Liver (tissue), 9 donors: Measurements from ENCODE around the gene CHST1. TPM values are rescaled to one million over a fixed set of nuclear protein-coding genes. Genes with fewer than 3 reads are reported as not detected.

Experiments
- DNase-seq: peaks from one replicate; pipeline ENCODE4 v3.0.0-alpha.2; 2017; ENCODE audit warnings: low spot score
- H3K27ac ChIP-seq, 2 donors: one replicate each; pipeline ENCODE4 v1.7.0; 2013; ENCODE audit warnings: inconsistent platforms in 2 of 2, low read length in 2 of 2, control low read depth in 1 of 2, low read depth in 1 of 2, mild to moderate bottlenecking in 1 of 2
- H3K27me3 ChIP-seq, 4 donors: one replicate each; pipeline versions ENCODE4 v1.6.1 to v1.7.0; 2013; ENCODE audit warnings: low read length in 3 of 4, inconsistent platforms in 1 of 4, mild to moderate bottlenecking in 1 of 4, moderate library complexity in 1 of 4; ENCODE audit not compliant: control insufficient read depth in 4 of 4, insufficient read depth in 4 of 4
- H3K36me3 ChIP-seq, 4 donors: one replicate each; pipeline versions ENCODE4 v1.6.1 to v1.7.0; 2013; ENCODE audit warnings: low read length in 3 of 4, mild to moderate bottlenecking in 3 of 4, low read depth in 1 of 4, moderate library complexity in 1 of 4; ENCODE audit not compliant: control insufficient read depth in 4 of 4, insufficient read depth in 3 of 4
- H3K4me1 ChIP-seq, 4 donors: one replicate each; pipeline versions ENCODE4 v1.6.1 to v1.7.0; 2013; ENCODE audit warnings: low read length in 3 of 4, mild to moderate bottlenecking in 3 of 4, moderate library complexity in 1 of 4; ENCODE audit not compliant: control insufficient read depth in 4 of 4, insufficient read depth in 4 of 4
- H3K4me3 ChIP-seq, 3 donors: one replicate each; pipeline versions ENCODE4 v1.6.1 to v1.7.0; 2013; ENCODE audit warnings: low read length in 3 of 3, control low read depth in 1 of 3, low read depth in 1 of 3, mild to moderate bottlenecking in 1 of 3
- H3K9ac ChIP-seq, 2 donors: one replicate each; pipeline ENCODE4 v1.7.0; 2013; ENCODE audit warnings: low read length in 2 of 2, mild to moderate bottlenecking in 2 of 2, moderate library complexity in 2 of 2, control low read depth in 1 of 2, low read depth in 1 of 2
- H3K9me3 ChIP-seq, 4 donors: one replicate each; pipeline versions ENCODE4 v1.6.1 to v1.7.0; 2013; ENCODE audit warnings: low read length in 3 of 4; ENCODE audit not compliant: control insufficient read depth in 4 of 4
- EGR1 ChIP-seq, 2 donors: IDR thresholded peaks; 2 replicates each; pipeline ENCODE4 v1.6.1; 2016 to 2018; ENCODE audit warnings: antibody characterized with exemption in 2 of 2, low read depth in 2 of 2
- FOXA1 ChIP-seq: IDR thresholded peaks from 2 replicates; pipeline ENCODE4 v1.6.1; 2016; ENCODE audit warnings: antibody characterized with exemption
- HNF4A ChIP-seq, 2 donors: conservative IDR thresholded peaks; 2 replicates each; pipeline ENCODE4 v1.6.1; 2016; ENCODE audit warnings: antibody characterized with exemption in 2 of 2, mild to moderate bottlenecking in 2 of 2
- HNF4G ChIP-seq: IDR thresholded peaks from 2 replicates; pipeline ENCODE4 v1.6.1; 2016; ENCODE audit warnings: antibody characterized with exemption
- JUND ChIP-seq, 2 donors: IDR thresholded peaks; 2 replicates each; pipeline ENCODE4 v1.6.1; 2016; ENCODE audit warnings: antibody characterized with exemption in 2 of 2
- NR2F2 ChIP-seq: IDR thresholded peaks from 2 replicates; pipeline ENCODE4 v1.6.1; 2016; ENCODE audit warnings: antibody characterized with exemption
- RAD21 ChIP-seq, 2 donors: IDR thresholded peaks; 2 replicates each; pipeline ENCODE4 v1.6.1; 2016; ENCODE audit warnings: antibody characterized with exemption in 2 of 2, mild to moderate bottlenecking in 2 of 2
- SP1 ChIP-seq: IDR thresholded peaks from 2 replicates; pipeline ENCODE4 v1.6.1; 2018; ENCODE audit warnings: antibody characterized with exemption, mild to moderate bottlenecking
- TAF1 ChIP-seq: conservative IDR thresholded peaks from 2 replicates; pipeline ENCODE4 v1.6.1; 2016; ENCODE audit warnings: antibody characterized with exemption, mild to moderate bottlenecking
- YY1 ChIP-seq: IDR thresholded peaks from 2 replicates; pipeline ENCODE4 v1.6.1; 2016; ENCODE audit warnings: antibody characterized with exemption, mild to moderate bottlenecking
- WGBS: extraction: QIAGEN DNeasy Blood & Tissue Kit; methylation state at CpG from one replicate; pipeline ENCODE4 v1.1.7; 2013; 5-methylcytosine and 5-hydroxymethylcytosine counted together
- polyA plus RNA-seq, 2 donors: library from polyadenylated mRNA; stranded (reverse) in 1 of 2; unstranded in 1 of 2; fragments of 200-250 nt in 1 of 2; fragments of >200 nt in 1 of 2; fragmentation: Nextera tagmentation in 1 of 2; extraction: Ambion mirVana in 1 of 2; gene quantifications; one replicate each; pipeline versions ENCODE4 v1.2.1 to v1.2.3, GENCODE V29; 2013 to 2015
- total RNA-seq, 2 donors: library from RNA; depleted of rRNA; stranded (reverse); fragments of >200 nt; gene quantifications; one replicate each; pipeline ENCODE4 v1.2.3, GENCODE V29; 2014
- TF ChIP-seq, protein P1 (sequence below): IDR thresholded peaks from 2 replicates; pipeline ENCODE4 v1.6.1; 2016; ENCODE audit warnings: antibody characterized with exemption
- TF ChIP-seq, protein P2 (sequence below): IDR thresholded peaks from 2 replicates; pipeline ENCODE4 v1.6.1; 2016; ENCODE audit warnings: antibody characterized with exemption
- TF ChIP-seq, protein P3 (sequence below): IDR thresholded peaks from 2 replicates; pipeline ENCODE4 v1.6.1; 2016; ENCODE audit warnings: antibody characterized with exemption
- TF ChIP-seq, protein P4 (sequence below): IDR thresholded peaks from 2 replicates; pipeline ENCODE4 v1.6.1; 2016; ENCODE audit warnings: antibody characterized with exemption, mild to moderate bottlenecking
- donor health status: healthy.
- donor health status: healthy.
- donor health status: healthy.
- donor health status: healthy.
- donor health status: healthy.

CHST1 gene
- total and polyA plus RNA-seq, 4 donors = 0.23 to 0.81 (median 0.45) TPM

DNA sequence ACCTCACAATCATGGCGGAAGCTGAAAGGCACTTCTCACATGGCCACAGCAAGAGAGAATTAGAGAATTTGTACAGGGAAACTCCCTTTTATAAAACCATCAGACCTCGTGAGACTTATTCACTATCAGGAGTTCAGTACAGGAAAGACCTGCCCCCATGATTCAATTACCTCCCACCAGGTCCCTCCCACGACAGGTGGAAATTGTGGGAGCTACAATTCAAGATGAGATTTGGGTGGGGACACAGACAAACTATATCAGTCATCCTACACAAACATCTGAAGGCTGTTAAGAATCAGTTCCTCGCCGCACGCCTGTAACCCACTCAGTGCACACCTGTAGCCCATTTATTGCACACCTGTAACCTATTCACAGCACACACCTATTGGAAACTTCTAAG is 39.8 kb downstream of the CHST1 start:
- Histone ChIP-seq H3K4me1 (no peaks in the 10 kb centered on the region), H3K9me3 (peaks cover 3 to 8% (median 6%) of the 10 kb centered on the region in 4 donors), H3K9ac (no peak overlapping the region), H3K27me3 (no peaks in the 10 kb centered on the region), H3K4me3 (no peak overlapping the region), H3K27ac (no peak overlapping the region), H3K36me3 (no peaks in the 10 kb centered on the region)
- WGBS = 84% methylated on average over 6 of the region's 6 CpGs
- TF ChIP-seq HNF4A (conservative IDR thresholded peaks at IDR 0.05) = no peak
- TF ChIP-seq SP1 = no peak
- DNase-seq = peak; percentile 5

DNA sequence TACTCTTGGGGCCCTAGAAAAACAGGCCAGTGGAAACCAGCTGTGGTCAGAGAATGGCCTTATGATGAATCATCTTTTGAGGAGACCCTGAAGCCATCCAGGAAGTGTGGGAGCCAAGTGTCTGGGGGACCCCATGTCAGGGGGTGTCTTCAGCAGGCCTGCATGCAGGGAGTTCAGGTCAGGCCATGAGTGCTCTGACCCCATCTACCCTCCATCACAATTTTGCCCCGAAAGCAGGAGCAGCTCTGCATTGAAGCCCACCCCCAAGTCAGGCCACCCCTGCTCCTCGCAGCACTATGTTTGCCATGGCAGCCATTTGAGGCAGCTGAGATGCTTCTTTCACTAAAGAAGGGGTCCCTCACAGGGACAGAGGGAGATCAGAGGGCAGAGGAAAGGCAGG is 41.3 kb downstream of the CHST1 start:
- H3K9me3 ChIP-seq = peaks cover 7 to 17% (median 10%) of the 10 kb centered on the region in 4 donors
- TF ChIP-seq, protein P1, sequence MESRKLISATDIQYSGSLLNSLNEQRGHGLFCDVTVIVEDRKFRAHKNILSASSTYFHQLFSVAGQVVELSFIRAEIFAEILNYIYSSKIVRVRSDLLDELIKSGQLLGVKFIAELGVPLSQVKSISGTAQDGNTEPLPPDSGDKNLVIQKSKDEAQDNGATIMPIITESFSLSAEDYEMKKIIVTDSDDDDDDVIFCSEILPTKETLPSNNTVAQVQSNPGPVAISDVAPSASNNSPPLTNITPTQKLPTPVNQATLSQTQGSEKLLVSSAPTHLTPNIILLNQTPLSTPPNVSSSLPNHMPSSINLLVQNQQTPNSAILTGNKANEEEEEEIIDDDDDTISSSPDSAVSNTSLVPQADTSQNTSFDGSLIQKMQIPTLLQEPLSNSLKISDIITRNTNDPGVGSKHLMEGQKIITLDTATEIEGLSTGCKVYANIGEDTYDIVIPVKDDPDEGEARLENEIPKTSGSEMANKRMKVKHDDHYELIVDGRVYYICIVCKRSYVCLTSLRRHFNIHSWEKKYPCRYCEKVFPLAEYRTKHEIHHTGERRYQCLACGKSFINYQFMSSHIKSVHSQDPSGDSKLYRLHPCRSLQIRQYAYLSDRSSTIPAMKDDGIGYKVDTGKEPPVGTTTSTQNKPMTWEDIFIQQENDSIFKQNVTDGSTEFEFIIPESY = no peak
- TF ChIP-seq, protein P2, sequence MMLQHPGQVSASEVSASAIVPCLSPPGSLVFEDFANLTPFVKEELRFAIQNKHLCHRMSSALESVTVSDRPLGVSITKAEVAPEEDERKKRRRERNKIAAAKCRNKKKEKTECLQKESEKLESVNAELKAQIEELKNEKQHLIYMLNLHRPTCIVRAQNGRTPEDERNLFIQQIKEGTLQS = no peak
- TF ChIP-seq FOXA1 (no peak), HNF4G (no peak), RAD21 (IDR thresholded peaks at IDR 0.05) (no peak), EGR1 (IDR thresholded peaks at IDR 0.05; ENCODE audit: low read depth in 2 of 2) (no peak), NR2F2 (no peak)
- H3K4me3 ChIP-seq = no peak overlapping the region
- 81% methylated on average over 2 of the region's 2 CpGs for WGBS
- H3K27ac ChIP-seq = no peak overlapping the region
- H3K9ac ChIP-seq = no peak overlapping the region
- peak; percentile 13 for DNase-seq
- peaks cover 0 to 2% (median 0%) of the 10 kb centered on the region in 4 donors for H3K27me3 ChIP-seq
- H3K4me1 ChIP-seq = no peaks in the 10 kb centered on the region
- no peaks in the 10 kb centered on the region for H3K36me3 ChIP-seq

DNA sequence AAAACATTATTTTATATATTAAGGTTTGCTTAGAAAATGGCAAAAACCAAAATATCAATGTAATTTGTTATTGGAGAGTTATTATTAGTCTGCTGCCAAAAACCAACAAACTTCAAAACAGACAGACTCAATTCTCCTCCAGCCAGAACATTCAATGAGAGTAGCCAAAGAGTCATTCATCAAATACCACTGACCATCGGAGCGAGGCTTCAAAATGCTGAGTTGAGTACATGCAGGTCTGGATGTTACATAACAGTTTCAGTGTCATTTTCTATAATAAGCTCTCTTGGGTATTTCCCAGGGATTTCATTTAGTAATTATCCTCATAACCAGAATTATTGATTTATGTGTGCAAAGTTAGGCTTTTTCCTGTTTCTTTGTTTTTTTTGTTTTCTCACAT is 42.6 kb downstream of the CHST1 start:
- peaks cover 7 to 17% (median 10%) of the 10 kb centered on the region in 4 donors for H3K9me3 ChIP-seq
- no peak overlapping the region for H3K27ac ChIP-seq
- H3K4me3 ChIP-seq = no peak overlapping the region
- no peak overlapping the region for H3K9ac ChIP-seq
- no peaks in the 10 kb centered on the region for H3K36me3 ChIP-seq
- TF ChIP-seq, protein P3, sequence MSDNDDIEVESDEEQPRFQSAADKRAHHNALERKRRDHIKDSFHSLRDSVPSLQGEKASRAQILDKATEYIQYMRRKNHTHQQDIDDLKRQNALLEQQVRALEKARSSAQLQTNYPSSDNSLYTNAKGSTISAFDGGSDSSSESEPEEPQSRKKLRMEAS = no peak
- no peak for TF ChIP-seq HNF4G
- no peak for TF ChIP-seq YY1
- TF ChIP-seq, protein P4, sequence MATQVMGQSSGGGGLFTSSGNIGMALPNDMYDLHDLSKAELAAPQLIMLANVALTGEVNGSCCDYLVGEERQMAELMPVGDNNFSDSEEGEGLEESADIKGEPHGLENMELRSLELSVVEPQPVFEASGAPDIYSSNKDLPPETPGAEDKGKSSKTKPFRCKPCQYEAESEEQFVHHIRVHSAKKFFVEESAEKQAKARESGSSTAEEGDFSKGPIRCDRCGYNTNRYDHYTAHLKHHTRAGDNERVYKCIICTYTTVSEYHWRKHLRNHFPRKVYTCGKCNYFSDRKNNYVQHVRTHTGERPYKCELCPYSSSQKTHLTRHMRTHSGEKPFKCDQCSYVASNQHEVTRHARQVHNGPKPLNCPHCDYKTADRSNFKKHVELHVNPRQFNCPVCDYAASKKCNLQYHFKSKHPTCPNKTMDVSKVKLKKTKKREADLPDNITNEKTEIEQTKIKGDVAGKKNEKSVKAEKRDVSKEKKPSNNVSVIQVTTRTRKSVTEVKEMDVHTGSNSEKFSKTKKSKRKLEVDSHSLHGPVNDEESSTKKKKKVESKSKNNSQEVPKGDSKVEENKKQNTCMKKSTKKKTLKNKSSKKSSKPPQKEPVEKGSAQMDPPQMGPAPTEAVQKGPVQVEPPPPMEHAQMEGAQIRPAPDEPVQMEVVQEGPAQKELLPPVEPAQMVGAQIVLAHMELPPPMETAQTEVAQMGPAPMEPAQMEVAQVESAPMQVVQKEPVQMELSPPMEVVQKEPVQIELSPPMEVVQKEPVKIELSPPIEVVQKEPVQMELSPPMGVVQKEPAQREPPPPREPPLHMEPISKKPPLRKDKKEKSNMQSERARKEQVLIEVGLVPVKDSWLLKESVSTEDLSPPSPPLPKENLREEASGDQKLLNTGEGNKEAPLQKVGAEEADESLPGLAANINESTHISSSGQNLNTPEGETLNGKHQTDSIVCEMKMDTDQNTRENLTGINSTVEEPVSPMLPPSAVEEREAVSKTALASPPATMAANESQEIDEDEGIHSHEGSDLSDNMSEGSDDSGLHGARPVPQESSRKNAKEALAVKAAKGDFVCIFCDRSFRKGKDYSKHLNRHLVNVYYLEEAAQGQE = no peak
- TF ChIP-seq TAF1 = no peak
- no peak for TF ChIP-seq EGR1 (IDR thresholded peaks at IDR 0.05; ENCODE audit: low read depth in 2 of 2)
- no peak for TF ChIP-seq JUND (IDR thresholded peaks at IDR 0.05)
- TF ChIP-seq, protein P2 = no peak
- TF ChIP-seq HNF4A (conservative IDR thresholded peaks at IDR 0.05) = no peak
- TF ChIP-seq FOXA1 = no peak
- no peak for DNase-seq
- peaks cover 0 to 2% (median 0%) of the 10 kb centered on the region in 4 donors for H3K27me3 ChIP-seq
- no peaks in the 10 kb centered on the region for H3K4me1 ChIP-seq
- WGBS = 82% methylated on average over 2 of the region's 2 CpGs
